GM23338 (cell line): Measurements from ENCODE around the gene SEMA4C. TPM values are rescaled to one million over a fixed set of nuclear protein-coding genes. Genes with fewer than 3 reads are reported as not detected.

Experiments used
- ATAC-seq: fragments of 200-7000 bp; cut with Tn5 transposase; 3 replicates; pipeline ENCODE4 v1.9.1; 2020
- DNase-seq: peaks from one replicate; pipeline ENCODE4 v3.0.0-alpha.2; 2015; ENCODE audit warnings: low spot score
- H2AFZ ChIP-seq: fragments of 200-600 bp; sonication (generic); 2 replicates; pipeline ENCODE4 v1.8.0; 2016; ENCODE audit warnings: antibody characterized with exemption, mild to moderate bottlenecking, moderate library complexity
- H3F3A ChIP-seq: fragments of 200-600 bp; sonication (generic); replicated peaks from 2 replicates; pipeline ENCODE4 v1.8.0; 2017; ENCODE audit warnings: antibody characterized with exemption, mixed run types, low read depth
- H3K27ac ChIP-seq: fragments of 200-600 bp; sonication (generic); 2 replicates; pipeline ENCODE4 v1.6.1; 2016; ENCODE audit warnings: low read depth
- H3K27me3 ChIP-seq: fragments of 200-600 bp; sonication (generic); 2 replicates; pipeline ENCODE4 v1.8.0; 2016; ENCODE audit warnings: mild to moderate bottlenecking, mixed run types, moderate library complexity; ENCODE audit not compliant: insufficient read depth
- H3K36me3 ChIP-seq: fragments of 200-600 bp; sonication (generic); 2 replicates; pipeline ENCODE4 v1.8.0; 2016; ENCODE audit warnings: mild to moderate bottlenecking; ENCODE audit not compliant: insufficient read depth
- H3K4me1 ChIP-seq: fragments of 200-600 bp; sonication (generic); 2 replicates; pipeline ENCODE4 v1.8.0; 2016; ENCODE audit warnings: mild to moderate bottlenecking, moderate library complexity; ENCODE audit not compliant: insufficient read depth
- H3K4me2 ChIP-seq: fragments of 200-600 bp; sonication (generic); 2 replicates; pipeline ENCODE4 v1.7.1; 2017; ENCODE audit warnings: mixed run types
- H3K4me3 ChIP-seq: fragments of 200-600 bp; sonication (generic); 2 replicates; pipeline ENCODE4 v1.6.1; 2016; ENCODE audit warnings: mixed run types
- H3K79me2 ChIP-seq: fragments of 200-600 bp; sonication (generic); replicated peaks from 2 replicates; pipeline ENCODE4 v1.8.0; 2017; ENCODE audit warnings: mild to moderate bottlenecking; ENCODE audit not compliant: insufficient read depth
- H3K9me2 ChIP-seq: fragments of 200-600 bp; sonication (generic); 2 replicates; pipeline ENCODE4 v1.8.0; 2017; ENCODE audit not compliant: insufficient read depth
- H4K20me1 ChIP-seq: fragments of 200-600 bp; sonication (generic); replicated peaks from 2 replicates; pipeline ENCODE4 v1.8.0; 2017; ENCODE audit warnings: mild to moderate bottlenecking; ENCODE audit not compliant: insufficient read depth
- H3K27ac Mint-ChIP-seq: 2 replicates; pipeline ENCODE4 v1.8.0; 2020; ENCODE audit warnings: inconsistent platforms, mild to moderate bottlenecking, moderate library complexity, mixed read lengths
- H3K27me3 Mint-ChIP-seq: 3 replicates; pipeline ENCODE4 v1.8.0; 2022; ENCODE audit warnings: low read depth, mild to moderate bottlenecking, moderate library complexity, mixed read lengths, inconsistent platforms; ENCODE audit not compliant: insufficient read depth, poor library complexity
- H3K36me3 Mint-ChIP-seq: 3 replicates; pipeline ENCODE4 v1.8.0; 2021; ENCODE audit warnings: low read depth, mild to moderate bottlenecking, inconsistent platforms, moderate library complexity, mixed read lengths
- H3K4me1 Mint-ChIP-seq: 3 replicates; pipeline ENCODE4 v1.8.0; 2020; ENCODE audit warnings: mild to moderate bottlenecking, inconsistent platforms, mixed read lengths
- H3K4me3 Mint-ChIP-seq: 3 replicates; pipeline ENCODE4 v1.8.0; 2021; ENCODE audit warnings: moderate library complexity, mild to moderate bottlenecking, inconsistent platforms, mixed read lengths
- H3K9me3 Mint-ChIP-seq: 3 replicates; pipeline ENCODE4 v1.8.0; 2020; ENCODE audit warnings: moderate library complexity, mild to moderate bottlenecking, inconsistent platforms, mixed read lengths
- ETS1 ChIP-seq: IDR thresholded peaks from 2 replicates; pipeline ENCODE4 v1.6.1; 2016; ENCODE audit warnings: antibody characterized with exemption
- POLR2AphosphoS5 ChIP-seq: IDR thresholded peaks from 2 replicates; pipeline ENCODE4 v1.6.1; 2016; ENCODE audit warnings: antibody characterized with exemption, low read depth
- ZNF114 ChIP-seq: fragments of 250-450 bp; sonication (Bioruptor Pico); IDR thresholded peaks from 2 replicates; pipeline ENCODE4 v1.5.0; 2020; ENCODE audit warnings: mild to moderate bottlenecking, moderate library complexity
- ZNF462 ChIP-seq: fragments of 250-450 bp; sonication (Bioruptor Pico); IDR thresholded peaks from 2 replicates; pipeline ENCODE4 v1.5.0; 2020; ENCODE audit warnings: mild to moderate bottlenecking, moderate library complexity
- polyA plus RNA-seq: library from polyadenylated mRNA; unstranded; fragments of >200 nt; fragmentation: Nextera tagmentation; extraction: Ambion mirVana; gene quantifications from 2 replicates; pipeline ENCODE4 v1.2.1, GENCODE V29; 2016
- total RNA-seq: library from RNA; depleted of rRNA; stranded (reverse); fragments of >200 nt; shearing (Covaris generic); gene quantifications from 2 replicates; pipeline ENCODE4 v1.2.3, GENCODE V29; 2014

The SEMA4C gene
- total and polyA plus RNA-seq, 2 experiments from 2014 or later, result 16.8 to 80.7 TPM

- H3K4me3 ChIP-seq, result peak overlapping the region; percentile 90
- no peaks in the 10 kb centered on the region for H3K27me3 ChIP-seq
- peaks cover 22% of the 10 kb centered on the region; the same call in 1 of the 2 replicates for H3K36me3 ChIP-seq
- ATAC-seq (no peak), DNase-seq (no peak)
- Mint-ChIP-seq H3K27me3 (peaks cover 20% of the 10 kb centered on the region), H3K9me3 (no peaks in the 10 kb centered on the region; the same call in 2 of the 3 replicates), H3K27ac (peak overlapping the region; percentile 93), H3K4me3 (peak overlapping the region; percentile 87), H3K4me1 (peaks cover 26% of the 10 kb centered on the region), H3K36me3 (peaks cover 52% of the 10 kb centered on the region)
- peak overlapping the region; percentile 87; the same call in 1 of the 2 replicates for H3K27ac ChIP-seq
- no peaks in the 10 kb centered on the region; the same call in 1 of the 2 replicates for H4K20me1 ChIP-seq
- peaks cover 33% of the 10 kb centered on the region for H3K79me2 ChIP-seq
- H2AFZ ChIP-seq, result no peak overlapping the region
- 0 out of 2 replicates have a peak, but pooled peaks cover under 1% of the 10 kb centered on the region for H3F3A ChIP-seq
- H3K4me1 ChIP-seq, result peaks cover 16% of the 10 kb centered on the region
- no peaks in the 10 kb centered on the region for H3K9me2 ChIP-seq
- TF ChIP-seq POLR2AphosphoS5, result no peak
- TF ChIP-seq ZNF114 (CRISPR knock-in tag), result no peak
- TF ChIP-seq ZNF462 (CRISPR knock-in tag), result no peak
- no peak for TF ChIP-seq ETS1
- peak overlapping the region; percentile 95 for H3K4me2 ChIP-seq
These were observed 2.7 kb downstream of the SEMA4C start for GRCh38 chr2:96866986-96867755.
